K562 (cell line): ENCODE measurements around the gene ZNF554. TPM values are rescaled to one million over a fixed set of nuclear protein-coding genes. Genes with fewer than 3 reads are reported as not detected.

Source experiments
- ATF1 ChIP-seq, 2 experiments: fragments of 450-650 bp in 1 of 2; IDR thresholded peaks; 2 replicates each; pipeline ENCODE4 v1.6.1; 2016; ENCODE audit warnings: missing compliant biosample characterization in 1 of 2, missing genetic modification characterization in 1 of 2
- ATF3 ChIP-seq, 2 experiments: fragments of 450-650 bp in 1 of 2; sonication (generic) in 1 of 2; formaldehyde crosslinking in 1 of 2; IDR thresholded peaks in 1 of 2; conservative IDR thresholded peaks in 1 of 2; 2 replicates each; pipeline versions ENCODE4 v1.6.1 to v1.8.1; 2016 to 2023; ENCODE audit warnings: mild to moderate bottlenecking in 2 of 2, moderate library complexity in 2 of 2, inconsistent platforms in 1 of 2, missing genetic modification reagents in 1 of 2
- E2F4 ChIP-seq: sonication (generic); formaldehyde crosslinking; IDR thresholded peaks from 2 replicates; pipeline ENCODE4 v1.8.0; 2022; ENCODE audit warnings: mild to moderate bottlenecking, low read depth, missing genetic modification reagents
- ELF4 ChIP-seq: fragments of 450-650 bp; formaldehyde crosslinking; IDR thresholded peaks from 2 replicates; pipeline ENCODE4 v1.4.0; 2022; ENCODE audit warnings: missing genetic modification characterization
- EP300 ChIP-seq: IDR thresholded peaks from 2 replicates; pipeline ENCODE4 v1.6.1; 2012; ENCODE audit warnings: low read length, improper control_type of control experiment
- ETV5 ChIP-seq: sonication (generic); formaldehyde crosslinking; IDR thresholded peaks from 2 replicates; pipeline ENCODE4 v1.4.0; 2020; ENCODE audit warnings: low read depth, mild to moderate bottlenecking, missing genetic modification reagents
- FOXJ3 ChIP-seq: sonication (generic); formaldehyde crosslinking; IDR thresholded peaks from 2 replicates; pipeline ENCODE4 v1.4.0; 2020; ENCODE audit warnings: mild to moderate bottlenecking, missing genetic modification reagents
- HMBOX1 ChIP-seq: sonication (generic); IDR thresholded peaks from 2 replicates; pipeline ENCODE4 v1.6.1; 2016
- HNRNPUL1 ChIP-seq: fragments of 200-400 bp; formaldehyde crosslinking; IDR thresholded peaks from 2 replicates; pipeline ENCODE4 v1.6.1; 2017; ENCODE audit warnings: low read length
- MAFK ChIP-seq: IDR thresholded peaks from 2 replicates; pipeline ENCODE4 v1.6.1; 2011; ENCODE audit warnings: low read length, improper control_type of control experiment
- MCM3 ChIP-seq: fragments of 450-650 bp; IDR thresholded peaks from 2 replicates; pipeline ENCODE4 v1.6.1; 2016
- MIER1 ChIP-seq: fragments of 450-650 bp; IDR thresholded peaks from 2 replicates; pipeline ENCODE4 v1.6.1; 2016; ENCODE audit warnings: antibody characterized with exemption, mild to moderate bottlenecking, low read depth
- NBN ChIP-seq: fragments of 450-650 bp; IDR thresholded peaks from 2 replicates; pipeline ENCODE4 v1.6.1; 2016; ENCODE audit warnings: low read depth, mild to moderate bottlenecking
- NRF1 ChIP-seq, 2 experiments: fragments of 450-650 bp; IDR thresholded peaks in 1 of 2; conservative IDR thresholded peaks in 1 of 2; 2 replicates each; pipeline ENCODE4 v1.6.1; 2014; ENCODE audit warnings: mild to moderate bottlenecking in 2 of 2
- RBM15 ChIP-seq: fragments of 200-400 bp; formaldehyde crosslinking; IDR thresholded peaks from 2 replicates; pipeline ENCODE4 v1.6.1; 2018; ENCODE audit warnings: mild to moderate bottlenecking, low read length, moderate library complexity; ENCODE audit not compliant: insufficient read depth
- RBM22 ChIP-seq: fragments of 200-400 bp; formaldehyde crosslinking; IDR thresholded peaks from 2 replicates; pipeline ENCODE4 v1.6.1; 2018; ENCODE audit warnings: low read length, low read depth; ENCODE audit not compliant: poor library complexity, severe bottlenecking
- RNF2 ChIP-seq: sonication (generic); IDR thresholded peaks from 2 replicates; pipeline ENCODE4 v1.6.1; 2016
- SMARCE1 ChIP-seq: fragments of 450-650 bp; IDR thresholded peaks from 2 replicates; pipeline ENCODE4 v1.7.1; 2016; ENCODE audit warnings: mild to moderate bottlenecking
- TGIF2 ChIP-seq: sonication (generic); formaldehyde crosslinking; IDR thresholded peaks from 2 replicates; pipeline ENCODE4 v1.8.1; 2022; ENCODE audit warnings: mild to moderate bottlenecking, missing genetic modification reagents, moderate library complexity
- XRCC3 ChIP-seq: fragments of 450-650 bp; IDR thresholded peaks from 2 replicates; pipeline ENCODE4 v1.6.1; 2017; ENCODE audit warnings: mild to moderate bottlenecking, moderate library complexity
- ZC3H8 ChIP-seq: fragments of 450-650 bp; IDR thresholded peaks from 2 replicates; pipeline ENCODE4 v1.6.1; 2017
- ZFP36 ChIP-seq: fragments of 150-350 bp; IDR thresholded peaks from 2 replicates; pipeline ENCODE4 v1.6.1; 2018; ENCODE audit warnings: low read length, low read depth; ENCODE audit not compliant: partially characterized antibody
- ZNF224 ChIP-seq: sonication (generic); formaldehyde crosslinking; IDR thresholded peaks from 2 replicates; pipeline ENCODE4 v1.8.0; 2022; ENCODE audit warnings: mild to moderate bottlenecking, missing genetic modification reagents
- ZNF239 ChIP-seq: fragments of 250-450 bp; sonication (Bioruptor Pico); IDR thresholded peaks from 2 replicates; pipeline ENCODE4 v1.4.0; 2020; ENCODE audit warnings: mild to moderate bottlenecking
- ZNF280A ChIP-seq: fragments of 450-650 bp; IDR thresholded peaks from 2 replicates; pipeline ENCODE4 v1.6.1; 2018; ENCODE audit warnings: mild to moderate bottlenecking, low read depth; ENCODE audit not compliant: partially characterized antibody
- ZNF644 ChIP-seq: fragments of 200-800 bp; sonication (Bioruptor generic); IDR thresholded peaks from 2 replicates; pipeline ENCODE4 v1.6.1; 2016; ENCODE audit warnings: low read depth, missing genetic modification characterization, missing compliant biosample characterization
- ZNF668 ChIP-seq: fragments of 250-450 bp; sonication (Bioruptor Pico); IDR thresholded peaks from 2 replicates; pipeline ENCODE4 v1.8.0; 2022; ENCODE audit warnings: mild to moderate bottlenecking, inconsistent platforms
- polyA plus RNA-seq, 8 experiments: library from polyadenylated mRNA; depleted of rRNA in 4 of 8; stranded (reverse) in 5 of 8; unstranded in 3 of 8; fragments of >200 nt; fragmentation: Nextera tagmentation in 2 of 8; fragmentation: Illumina TruSeq in 1 of 8; extraction: Ambion mirVana in 2 of 8; extraction: Trizol in 1 of 8; gene quantifications; 2 replicates each; pipeline versions ENCODE4 v1.2.1 to v1.2.3, GENCODE V29; 2011 to 2014; ENCODE audit warnings: inconsistent platforms in 1 of 8, missing spikeins in 1 of 8
- total RNA-seq, 7 experiments: library from RNA; depleted of rRNA in 6 of 7; stranded (reverse); fragments of >200 nt in 6 of 7; fragmentation: Illumina TruSeq in 2 of 7; extraction: Trizol in 2 of 7; gene quantifications; 2 replicates each; pipeline versions ENCODE4 v1.2.1 to v1.2.3, GENCODE V29; 2011 to 2021; ENCODE audit warnings: low replicate concordance in 1 of 7

ZNF554 gene
- total and polyA plus RNA-seq, 9 of the 15 experiments (the other 6 are each of a cell fraction or from before 2014, with no cell fraction given), result 0.07 to 1.8 (median 1.1) TPM

GRCh38 chr19:2865334-2866100 is 45.8 kb downstream of the ZNF554 start (continued):
- no peak for TF ChIP-seq E2F4 (CRISPR knock-in tag)
- peak; percentile 69 for TF ChIP-seq SMARCE1
- TF ChIP-seq ATF3 (IDR thresholded peaks at IDR 0.05), result peak; percentile 82
- no peak for TF ChIP-seq ATF3 (CRISPR knock-in tag; conservative IDR thresholded peaks at IDR 0.05)
- no peak for TF ChIP-seq NRF1 (conservative IDR thresholded peaks at IDR 0.05 in 1 of 2, IDR thresholded peaks at IDR 0.05 in 1 of 2)
- TF ChIP-seq MIER1, result no peak
- no peak for TF ChIP-seq ETV5
- TF ChIP-seq ZC3H8, result no peak
- no peak for TF ChIP-seq ZNF239 (CRISPR knock-in tag)
- no peak for TF ChIP-seq MCM3
- no peak for TF ChIP-seq ZNF280A
- no peak for TF ChIP-seq ZFP36
- TF ChIP-seq TGIF2 (CRISPR knock-in tag), result no peak
- TF ChIP-seq EP300, result peak; percentile 77
- TF ChIP-seq FOXJ3 (CRISPR knock-in tag), result no peak
- no peak for TF ChIP-seq RBM15
- peak; percentile 82 for TF ChIP-seq HMBOX1
- TF ChIP-seq MAFK, result no peak
- no peak for TF ChIP-seq HNRNPUL1
- TF ChIP-seq ELF4 (CRISPR knock-in tag), result no peak
- TF ChIP-seq ZNF644 (tag), result no peak
- no peak for TF ChIP-seq ZNF668 (CRISPR knock-in tag)
- no peak for TF ChIP-seq XRCC3
- no peak; the same call in 1 of the 2 replicates for TF ChIP-seq RNF2
- no peak for TF ChIP-seq ATF1 (CRISPR knock-in tag; IDR thresholded peaks at IDR 0.05)
- no peak for TF ChIP-seq ATF1 (tag; IDR thresholded peaks at IDR 0.05)
- TF ChIP-seq ZNF224, result no peak
- TF ChIP-seq NBN, result no peak
- no peak for TF ChIP-seq RBM22
